H54 (cell line): ENCODE measurements around the gene ELMO1.

ENCODE experiments used
- DNase-seq: peaks from one replicate; pipeline ENCODE4 v3.0.0; 2011; ENCODE audit warnings: low spot score, mixed read lengths; ENCODE audit not compliant: insufficient read length
- FAIRE-seq: peaks from 3 replicates; lab custom pipeline; 2011; peaks lifted over from hg19 to GRCh38; lab: Jason Lieb, UNC
- POLR2A ChIP-seq: IDR thresholded peaks from 2 replicates; pipeline ENCODE4 v1.6.1; 2011; ENCODE audit warnings: low read depth, mild to moderate bottlenecking, low read length

ELMO1 gene

DNA sequence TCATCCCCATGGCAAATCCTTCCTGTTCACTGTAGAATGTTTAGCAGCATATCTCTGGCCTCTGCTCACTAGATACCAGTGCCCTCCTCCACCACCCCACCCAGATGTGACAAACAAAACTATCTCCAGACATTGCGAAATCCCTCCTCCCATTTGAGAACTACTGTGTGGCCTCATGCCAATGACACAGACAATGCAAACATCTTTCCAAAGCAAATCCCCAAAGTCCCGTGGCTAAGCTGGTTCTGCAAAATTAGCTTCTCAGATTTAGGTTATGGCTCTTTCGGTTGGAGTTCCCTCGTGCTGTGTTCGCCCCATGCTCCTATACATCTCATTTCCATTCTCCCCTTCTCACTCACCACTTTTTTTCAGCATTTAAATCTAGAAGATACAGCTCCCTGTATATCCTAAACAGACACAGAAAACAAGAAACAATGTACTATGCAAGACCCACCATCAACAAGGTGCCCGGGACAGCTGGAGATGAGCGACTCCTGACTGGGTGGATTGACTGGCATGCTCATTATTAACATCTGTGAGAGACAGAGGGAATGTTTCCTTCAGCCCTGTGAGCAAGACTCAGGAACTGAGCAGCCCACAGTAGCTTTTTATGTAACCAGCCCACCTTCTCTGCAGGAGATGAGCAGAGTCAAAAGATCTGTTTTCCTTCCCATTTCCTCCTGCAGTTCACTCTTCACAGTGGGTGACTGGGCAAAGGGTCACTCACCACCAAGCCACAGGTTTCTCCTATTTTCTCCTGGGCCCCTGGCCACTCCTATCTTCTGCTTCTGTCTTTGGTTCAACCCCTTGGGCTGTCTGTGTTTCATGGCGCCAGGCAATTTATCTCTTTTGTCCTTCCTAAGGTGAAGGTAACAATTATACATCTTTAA lies 498.7 kb downstream of the ELMO1 start:
- FAIRE-seq (no peak), DNase-seq (no peak)

GRCh38 chr7:36946401-36946739 lies 502.3 kb downstream of the ELMO1 start:
- DNase-seq, result no peak
- no peak for TF ChIP-seq POLR2A
- FAIRE-seq, result no peak

More for the DNA sequence above, 498.7 kb downstream of the ELMO1 start:
- no peak for TF ChIP-seq POLR2A

- DNase-seq, result no peak
- no peak for FAIRE-seq
- TF ChIP-seq POLR2A, result no peak
Measured at GRCh38 chr7:36945612-36946400, 502.9 kb downstream of the ELMO1 start.

- FAIRE-seq, result no peak
- no peak for TF ChIP-seq POLR2A
- DNase-seq, result no peak
Measured at GRCh38 chr7:36944838-36945237, 503.8 kb downstream of the ELMO1 start.

DNA sequence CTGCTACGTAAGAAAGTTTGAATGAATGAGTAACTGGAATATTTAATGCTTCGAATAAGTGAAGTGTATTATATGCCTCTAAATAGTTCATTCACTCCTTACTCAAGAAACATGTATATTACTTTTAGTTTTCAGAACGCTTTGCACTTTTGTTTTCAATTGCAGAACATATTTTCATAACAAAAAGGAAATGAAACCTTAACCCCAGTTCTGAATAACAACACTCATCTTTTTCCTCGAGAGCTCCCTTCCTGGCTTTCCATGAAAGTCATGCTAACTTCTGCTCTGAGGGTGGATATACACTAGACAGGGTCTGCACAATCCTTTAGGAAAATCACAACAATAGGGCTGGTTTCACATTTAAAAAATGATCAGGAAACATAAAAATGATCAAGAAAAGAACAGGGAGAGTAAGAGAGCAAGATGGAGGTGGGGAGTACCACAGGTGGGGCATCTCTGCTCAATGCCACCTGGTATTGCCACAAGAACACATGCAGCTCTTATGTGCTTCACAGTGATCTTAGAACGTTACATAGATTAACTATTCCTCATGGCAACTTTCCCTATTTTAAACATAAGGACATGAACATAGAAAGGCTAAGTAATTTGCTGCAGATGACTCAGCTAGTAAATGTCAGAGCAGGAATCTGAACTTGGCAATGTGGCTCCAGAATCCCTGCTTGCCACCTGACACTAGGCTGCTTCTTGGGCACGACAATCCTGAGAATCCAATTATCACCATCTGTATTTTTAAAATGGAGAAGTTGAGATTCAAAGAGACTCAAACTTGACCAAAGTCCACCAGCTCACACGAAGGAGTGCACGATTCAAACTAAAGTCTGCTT lies 504.9 kb downstream of the ELMO1 start:
- FAIRE-seq, result no peak
- TF ChIP-seq POLR2A, result no peak
- DNase-seq, result no peak

- TF ChIP-seq POLR2A, result no peak
- DNase-seq (no peak), FAIRE-seq (no peak)
Measured at GRCh38 chr7:36942955-36943354, 505.7 kb downstream of the ELMO1 start.

- TF ChIP-seq POLR2A, result no peak
- FAIRE-seq (no peak), DNase-seq (no peak)
Measured at GRCh38 chr7:36942541-36942940, 506.1 kb downstream of the ELMO1 start.

GRCh38 chr7:36942025-36942424 lies 506.6 kb downstream of the ELMO1 start:
- no peak for FAIRE-seq
- DNase-seq, result no peak
- no peak for TF ChIP-seq POLR2A

DNA sequence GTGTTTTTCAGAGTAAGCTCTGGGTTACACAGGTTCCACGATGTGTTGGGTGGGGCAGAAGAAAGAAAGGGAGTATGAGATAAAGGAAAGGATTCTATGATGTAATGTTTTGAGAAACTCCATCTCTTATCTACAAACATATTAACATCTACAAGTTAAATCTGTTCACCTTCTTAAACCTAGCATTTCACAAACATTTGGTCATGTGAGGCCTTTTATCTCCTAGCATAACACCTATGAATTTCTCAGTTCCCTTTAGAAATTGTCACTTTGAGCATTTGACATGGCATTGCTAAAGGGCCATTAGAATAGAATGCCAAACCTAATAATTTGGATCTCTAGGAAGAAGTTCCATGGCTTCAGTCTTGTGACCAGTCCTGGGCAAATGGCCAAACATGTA lies 507.3 kb downstream of the ELMO1 start:
- DNase-seq (no peak), FAIRE-seq (no peak)
- TF ChIP-seq POLR2A, result no peak

DNA sequence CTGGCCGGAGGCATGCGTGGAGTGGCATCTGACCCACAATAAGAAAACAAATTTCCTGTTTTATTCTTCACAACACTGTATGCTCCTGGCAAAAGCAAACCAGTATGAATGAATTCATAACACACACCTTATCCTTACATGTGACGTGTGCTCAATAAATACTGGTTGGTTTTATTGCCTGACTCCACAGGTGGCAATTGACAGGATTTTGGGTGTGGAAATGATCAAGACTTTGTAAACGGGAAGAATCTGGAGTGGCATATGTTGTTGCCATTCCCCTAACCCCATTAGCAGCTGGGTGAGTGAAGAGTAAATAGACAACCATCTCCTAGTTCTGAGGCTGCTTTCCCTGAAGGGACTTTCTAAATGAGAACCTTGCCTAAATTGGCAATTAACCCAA lies 508.8 kb downstream of the ELMO1 start:
- DNase-seq (no peak), FAIRE-seq (no peak)
- TF ChIP-seq POLR2A, result no peak

DNA sequence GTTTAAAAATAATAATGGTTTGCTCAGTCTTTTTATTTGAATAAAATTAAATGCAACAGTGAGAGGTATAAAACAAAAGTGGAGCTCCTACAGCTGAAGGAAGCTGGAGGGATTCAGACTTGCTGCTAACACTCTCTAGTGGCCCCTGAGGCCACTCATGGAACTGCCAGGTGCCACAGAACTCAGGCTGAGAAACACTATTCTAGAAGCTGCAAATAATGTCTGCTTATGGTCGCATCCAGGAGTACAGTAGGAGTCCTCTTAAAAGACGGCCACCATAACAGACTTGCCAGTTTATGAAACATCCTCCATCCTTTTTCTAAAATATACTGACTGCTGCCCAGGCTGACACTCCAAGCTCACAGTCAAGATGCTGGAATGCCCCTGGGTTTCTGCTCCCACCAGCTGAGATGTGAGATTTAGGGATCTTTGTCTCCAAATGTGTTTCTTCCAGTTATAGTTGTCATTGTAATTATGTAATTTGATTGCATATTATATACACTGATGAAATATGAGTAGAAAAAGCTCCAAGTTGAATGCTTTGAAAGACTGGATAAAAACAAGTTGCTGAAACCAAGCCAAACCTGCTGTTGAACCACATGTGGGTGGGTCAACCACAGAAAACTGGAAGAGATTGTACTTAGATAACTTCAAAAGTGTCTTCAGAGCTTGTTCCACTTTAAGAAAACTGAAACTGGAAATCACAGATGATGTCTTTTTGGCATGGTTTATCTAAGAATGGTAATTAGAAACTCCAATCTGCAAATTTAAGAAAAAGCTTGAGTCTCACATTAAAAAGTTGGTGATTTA lies 510.7 kb downstream of the ELMO1 start:
- TF ChIP-seq POLR2A, result no peak
- no peak for DNase-seq
- FAIRE-seq, result no peak

GRCh38 chr7:36931892-36932291 lies 516.8 kb downstream of the ELMO1 start:
- no peak for FAIRE-seq
- no peak for TF ChIP-seq POLR2A
- DNase-seq, result no peak

DNA sequence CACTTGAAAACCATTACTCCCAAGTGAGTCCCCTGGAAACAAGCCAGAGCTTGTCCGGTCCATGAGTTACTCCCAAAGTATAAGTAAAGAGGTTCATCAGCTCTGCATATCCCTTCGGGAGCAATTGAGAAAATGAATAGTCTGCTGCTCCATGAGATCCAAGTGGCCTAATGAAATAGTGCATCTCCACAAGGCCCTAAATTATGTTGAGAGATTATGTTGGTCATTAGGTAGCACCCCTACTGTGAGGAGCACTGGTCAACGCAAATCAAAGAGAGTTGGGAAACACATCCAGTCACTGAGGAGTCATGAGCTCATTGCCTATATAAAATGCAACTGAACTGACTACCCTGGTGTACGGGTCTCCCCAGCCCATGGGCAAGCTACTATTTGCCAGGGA lies 518.9 kb downstream of the ELMO1 start:
- no peak for TF ChIP-seq POLR2A
- FAIRE-seq (no peak), DNase-seq (no peak)
